ENCODE measurements around the gene BMPR2.
A peak's percentile ranks its signal among the peaks of the same experiment; 100 is the strongest.

The BMPR2 gene

GRCh38 chr2:202375609-202376408 is at the start of gene BMPR2:
Gene BMPR2, plus strand, starts transcription at chr2:202376327. Its CDS starts 1,148 bp downstream, at chr2:202377475.
- peak; percentile 89 for DNase-seq (ENCODE audit: low read depth)
- peak within 1 kb of the TSS; percentile 95 for H3K4me3 ChIP-seq (ENCODE audit: low read depth, low read length)
- TF ChIP-seq CTCF (conservative IDR thresholded peaks at IDR 0.05; ENCODE audit: low read depth, low read length): no peak

GRCh38 chr2:202327858-202328257 is 48.3 kb upstream of the BMPR2 start:
- no peak for DNase-seq (ENCODE audit: low read depth)
- TF ChIP-seq CTCF (conservative IDR thresholded peaks at IDR 0.05; ENCODE audit: low read depth, low read length): no peak
- no peak overlapping the region for H3K4me3 ChIP-seq (ENCODE audit: low read depth, low read length)

DNA sequence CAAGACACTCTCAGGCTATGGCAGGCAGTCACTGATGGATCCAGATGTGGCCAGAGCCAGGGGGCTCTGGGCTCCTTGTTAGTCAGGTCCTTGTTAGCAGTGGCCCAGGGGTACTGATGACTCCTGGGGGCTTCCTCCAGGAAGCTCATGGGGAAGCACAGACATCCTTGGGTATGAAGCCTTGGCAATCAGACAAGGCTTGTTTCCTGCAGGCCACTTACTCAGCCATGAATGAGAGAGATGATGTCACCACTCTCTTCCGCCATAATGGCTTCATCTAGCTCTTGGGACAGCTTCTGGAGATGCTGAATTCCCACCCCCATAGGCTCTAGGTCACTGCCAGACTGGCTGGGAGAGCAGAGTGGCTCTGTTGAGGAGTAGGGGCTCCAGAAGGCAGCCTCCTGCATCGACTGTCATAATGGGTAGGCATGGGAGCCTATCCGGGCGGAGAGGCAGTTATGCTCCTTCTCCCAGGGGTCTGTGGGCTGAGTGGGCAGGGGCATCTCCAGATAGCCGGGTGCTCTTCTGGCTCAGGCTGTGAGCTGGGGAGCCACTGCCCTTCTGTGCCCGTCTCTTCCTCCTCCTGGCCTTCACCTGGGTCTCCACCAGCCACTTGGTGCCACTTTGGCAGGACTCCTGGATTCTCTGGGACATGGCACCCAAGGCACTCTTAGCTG is 40.2 kb upstream of the BMPR2 start:
- no peak for TF ChIP-seq CTCF (conservative IDR thresholded peaks at IDR 0.05; ENCODE audit: low read depth, low read length)
- no peak for DNase-seq (ENCODE audit: low read depth)
- H3K4me3 ChIP-seq (ENCODE audit: low read depth, low read length): no peak overlapping the region

DNA sequence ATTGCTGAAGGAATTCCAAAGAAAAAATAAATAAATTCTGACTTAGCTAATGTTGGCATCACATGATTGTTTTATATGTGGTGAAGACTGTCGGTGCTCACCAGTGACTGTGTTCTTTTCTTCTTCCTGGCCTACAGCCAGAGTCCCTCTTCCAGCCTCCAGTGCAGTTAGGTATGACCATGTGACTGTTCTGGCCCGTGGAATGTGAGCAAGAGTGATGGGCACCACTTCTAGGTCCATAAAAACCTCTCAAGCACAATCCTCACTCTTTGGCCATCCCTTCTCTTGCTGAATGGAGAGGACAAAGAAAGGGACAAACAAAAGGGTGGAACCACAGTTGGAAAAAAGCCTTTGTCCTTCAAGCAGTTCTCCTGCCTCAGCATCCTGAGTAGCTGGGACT is 39.0 kb upstream of the BMPR2 start:
- TF ChIP-seq CTCF (conservative IDR thresholded peaks at IDR 0.05; ENCODE audit: low read depth, low read length): no peak
- peak; percentile 16 for DNase-seq (ENCODE audit: low read depth)
- H3K4me3 ChIP-seq (ENCODE audit: low read depth, low read length): no peak overlapping the region

DNA sequence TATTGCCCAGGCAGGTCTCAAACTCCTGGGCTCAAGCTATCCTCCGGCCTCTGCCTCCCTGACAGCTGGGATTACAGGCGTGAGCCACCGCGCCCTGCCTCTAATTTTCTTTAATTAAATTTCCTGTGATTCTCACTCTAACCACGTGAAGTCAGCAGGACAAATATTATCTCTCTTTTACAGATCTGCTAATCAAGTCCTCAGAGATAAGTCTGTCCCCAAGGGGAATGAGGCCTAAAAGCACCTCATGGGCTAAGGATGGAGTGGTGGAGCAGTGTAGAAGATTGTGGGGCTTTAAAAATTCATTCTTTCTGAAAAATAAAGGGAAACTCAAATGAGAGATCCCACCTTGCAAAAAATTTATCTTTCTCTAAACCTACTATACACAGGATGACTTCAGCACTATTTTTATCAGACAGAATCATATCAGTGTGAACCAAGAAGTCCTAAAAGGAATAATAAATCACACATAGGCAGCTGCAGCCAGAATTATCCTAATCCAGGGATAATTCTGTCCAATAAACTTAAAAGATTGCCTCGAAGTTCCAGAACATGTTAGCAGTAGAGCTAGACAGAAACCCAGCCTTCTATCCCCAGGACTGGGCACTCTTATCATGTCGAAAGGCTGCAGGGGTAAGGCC is 38.3 kb upstream of the BMPR2 start:
- H3K4me3 ChIP-seq (ENCODE audit: low read depth, low read length): no peak overlapping the region
- no peak for DNase-seq (ENCODE audit: low read depth)
- no peak for TF ChIP-seq CTCF (conservative IDR thresholded peaks at IDR 0.05; ENCODE audit: low read depth, low read length)

DNA sequence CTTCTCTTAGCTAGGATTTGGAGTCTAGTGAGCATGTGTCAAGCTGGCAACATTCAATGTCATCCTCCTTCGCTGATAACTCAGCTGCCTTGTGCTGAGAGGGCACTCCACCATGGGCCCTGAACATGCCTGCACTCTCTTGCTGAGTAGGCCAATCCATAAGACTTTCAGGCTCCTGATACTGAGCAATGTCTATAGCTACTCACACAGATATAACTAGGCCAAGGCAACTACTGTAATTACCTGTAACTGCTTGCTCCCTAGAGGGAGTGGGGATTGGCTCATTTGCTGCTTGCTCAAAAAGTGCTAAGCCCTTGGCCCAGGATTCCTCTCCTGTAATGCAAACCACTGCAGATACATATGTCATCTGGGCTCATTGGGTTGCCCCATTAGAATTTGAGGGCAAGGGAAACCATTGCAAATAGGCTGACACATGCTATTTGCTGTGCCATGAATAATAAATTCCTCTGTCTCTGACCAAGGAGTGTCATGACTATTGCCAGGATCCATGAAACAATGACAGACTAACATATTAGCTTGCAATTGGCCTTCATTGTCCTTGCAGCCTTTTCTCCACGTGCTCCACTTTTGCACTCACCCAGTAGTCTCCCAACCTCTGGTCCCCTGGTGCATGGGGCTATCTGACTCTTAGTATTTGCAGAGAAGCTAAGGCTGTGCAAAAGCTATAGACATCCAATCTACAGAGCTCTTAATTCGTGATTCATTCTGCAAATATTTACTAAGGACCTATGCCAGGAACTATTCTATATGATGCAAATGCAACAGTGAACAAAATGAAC is 36.9 kb upstream of the BMPR2 start:
- no peak for TF ChIP-seq CTCF (conservative IDR thresholded peaks at IDR 0.05; ENCODE audit: low read depth, low read length)
- no peak overlapping the region for H3K4me3 ChIP-seq (ENCODE audit: low read depth, low read length)
- DNase-seq (ENCODE audit: low read depth): peak; percentile 71
